ENCODE results near the gene DGKE.

GRCh38 chr17:56903560-56903959, 69.6 kb downstream of the DGKE start:
- no peak for TF ChIP-seq CTCF (IDR thresholded peaks at IDR 0.05)
- TF ChIP-seq ZFX (IDR thresholded peaks at IDR 0.05; ENCODE audit: borderline replicate concordance) = no peak

Measured in 22Rv1 (cell line).